ENCODE results near the gene GCAT.

DNA sequence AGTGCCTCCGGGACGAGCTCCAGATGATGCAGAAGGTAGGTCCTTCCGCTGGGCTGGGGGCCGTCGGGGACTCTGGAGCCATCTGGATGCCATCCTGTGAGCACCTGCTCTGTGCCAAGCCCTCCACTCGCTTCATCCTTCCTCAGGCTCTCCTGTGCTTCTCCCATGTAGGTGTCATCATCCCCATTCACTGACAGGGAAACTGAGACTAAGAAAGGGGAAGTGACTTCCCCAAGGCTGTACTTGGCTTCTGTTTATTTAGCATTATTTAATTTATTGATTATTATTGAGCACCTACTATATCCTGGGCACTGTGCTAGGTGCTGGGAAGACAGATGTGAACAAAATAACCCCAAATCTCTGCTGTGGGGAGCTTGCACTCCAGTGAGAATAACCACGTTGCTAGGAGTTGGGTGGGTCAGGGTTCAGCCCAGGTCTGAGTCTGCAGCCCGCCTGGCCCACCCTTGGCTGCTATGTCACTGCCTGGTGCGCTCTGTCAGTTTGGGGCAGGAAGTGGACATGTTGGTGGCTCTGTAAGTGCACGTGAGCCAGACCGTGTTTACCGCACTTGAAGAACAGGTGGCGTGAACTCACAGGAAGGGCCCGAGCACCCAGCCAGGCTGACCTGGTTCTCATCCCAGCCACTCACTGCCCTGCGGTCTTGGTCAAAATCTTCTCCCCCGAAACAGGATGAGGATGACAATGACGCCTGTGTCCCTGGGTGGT lies 35.9 kb upstream of the GCAT start:
- no peak for TF ChIP-seq EP300 (IDR thresholded peaks at IDR 0.05)
- TF ChIP-seq, protein P1, sequence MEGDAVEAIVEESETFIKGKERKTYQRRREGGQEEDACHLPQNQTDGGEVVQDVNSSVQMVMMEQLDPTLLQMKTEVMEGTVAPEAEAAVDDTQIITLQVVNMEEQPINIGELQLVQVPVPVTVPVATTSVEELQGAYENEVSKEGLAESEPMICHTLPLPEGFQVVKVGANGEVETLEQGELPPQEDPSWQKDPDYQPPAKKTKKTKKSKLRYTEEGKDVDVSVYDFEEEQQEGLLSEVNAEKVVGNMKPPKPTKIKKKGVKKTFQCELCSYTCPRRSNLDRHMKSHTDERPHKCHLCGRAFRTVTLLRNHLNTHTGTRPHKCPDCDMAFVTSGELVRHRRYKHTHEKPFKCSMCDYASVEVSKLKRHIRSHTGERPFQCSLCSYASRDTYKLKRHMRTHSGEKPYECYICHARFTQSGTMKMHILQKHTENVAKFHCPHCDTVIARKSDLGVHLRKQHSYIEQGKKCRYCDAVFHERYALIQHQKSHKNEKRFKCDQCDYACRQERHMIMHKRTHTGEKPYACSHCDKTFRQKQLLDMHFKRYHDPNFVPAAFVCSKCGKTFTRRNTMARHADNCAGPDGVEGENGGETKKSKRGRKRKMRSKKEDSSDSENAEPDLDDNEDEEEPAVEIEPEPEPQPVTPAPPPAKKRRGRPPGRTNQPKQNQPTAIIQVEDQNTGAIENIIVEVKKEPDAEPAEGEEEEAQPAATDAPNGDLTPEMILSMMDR (IDR thresholded peaks at IDR 0.05) = no peak
- TF ChIP-seq POLR2A (IDR thresholded peaks at IDR 0.05) = no peak
- no peak for TF ChIP-seq POLR2AphosphoS5 (IDR thresholded peaks at IDR 0.05)
